GM12878 (cell line): ENCODE data around the gene ESRP2. TPM values are rescaled to one million over a fixed set of nuclear protein-coding genes. Genes with fewer than 3 reads are reported as not detected.
A peak's percentile ranks its signal among the peaks of the same experiment; 100 is the strongest.

Experiments
- ATAC-seq: fragments of 200-7000 bp; cut with Tn5 transposase; 3 replicates; pipeline ENCODE4 v1.9.1; 2020; ENCODE audit warnings: mild to moderate bottlenecking, moderate library complexity
- BruUV-seq: library from RNA; stranded (reverse); fragments of 400-500 nt; replicated peaks from 2 replicates; lab custom pipeline; 2021; lab: Mats Ljungman, UMichigan
- CTCF ChIA-PET: fragments of 300-600 bp; sonication (Branson Sonifier 250); formaldehyde crosslinking; extraction: SDS; loops from one replicate; lab custom pipeline; 2021; ENCODE audit warnings: inconsistent platforms; lab: Yijun Ruan, JAX
- POLR2A ChIA-PET: fragments of 350-600 bp; formaldehyde crosslinking; extraction: SDS; loops from one replicate; lab custom pipeline; 2021; ENCODE audit warnings: inconsistent platforms; lab: Charles Lee
- RAD21 ChIA-PET: fragments of 300-600 bp; sonication (Branson Sonifier 250); formaldehyde crosslinking; loops from one replicate; lab custom pipeline; 2023; ENCODE audit warnings: antibody characterized with exemption; ENCODE audit not compliant: unreplicated experiment; lab: Charles Lee
- SMC1A ChIA-PET: fragments of 300-600 bp; sonication (Branson Sonifier 250); formaldehyde crosslinking; loops from one replicate; lab custom pipeline; 2023; ENCODE audit not compliant: unreplicated experiment, uncharacterized antibody; lab: Charles Lee
- DNase-seq: peaks from one replicate; pipeline ENCODE4 v3.0.0-alpha.2; 2011; ENCODE audit warnings: low read depth, low spot score
- FAIRE-seq: peaks from 3 replicates; lab custom pipeline; 2011; peaks lifted over from hg19 to GRCh38; lab: Jason Lieb, UNC
- H2AFZ ChIP-seq: 2 replicates; pipeline ENCODE4 v1.6.0; 2011; ENCODE audit warnings: low read depth, low read length, control low read depth; ENCODE audit not compliant: control insufficient read depth
- H3K27ac ChIP-seq: 2 replicates; pipeline ENCODE4 v1.5.1; 2011; ENCODE audit warnings: control low read depth; ENCODE audit not compliant: control insufficient read depth, insufficient read depth
- H3K27me3 ChIP-seq, 2 experiments: replicated peaks in 1 of 2; 2 replicates each; pipeline versions ENCODE4 v1.6.0 to v1.6.1; 2011; ENCODE audit warnings: low read length in 1 of 2; ENCODE audit not compliant: control insufficient read depth in 2 of 2, insufficient read depth in 2 of 2
- H3K36me3 ChIP-seq, 2 experiments: 2 replicates each; pipeline ENCODE4 v1.5.1; 2011; ENCODE audit warnings: low read length in 1 of 2; ENCODE audit not compliant: control insufficient read depth in 2 of 2, insufficient read depth in 2 of 2
- H3K4me1 ChIP-seq: 2 replicates; pipeline ENCODE4 v1.6.1; 2011; ENCODE audit warnings: mild to moderate bottlenecking, low read length, moderate library complexity, mixed read lengths; ENCODE audit not compliant: control insufficient read depth, insufficient read depth
- H3K4me2 ChIP-seq: 2 replicates; pipeline ENCODE4 v1.6.0; 2011; ENCODE audit warnings: control low read depth; ENCODE audit not compliant: control insufficient read depth, insufficient read depth
- H3K4me3 ChIP-seq: fragments of 200-600 bp; sonication (generic); 2 replicates; pipeline ENCODE4 v1.5.1; 2016
- H3K79me2 ChIP-seq: 2 replicates; pipeline ENCODE4 v1.6.0; 2011; ENCODE audit warnings: low read length; ENCODE audit not compliant: control insufficient read depth, insufficient read depth
- H3K9ac ChIP-seq: 2 replicates; pipeline ENCODE4 v1.8.0; 2011; ENCODE audit warnings: low read length, control low read depth, mixed read lengths; ENCODE audit not compliant: control insufficient read depth, insufficient read depth
- H3K9me3 ChIP-seq: replicated peaks from 3 replicates; pipeline ENCODE4 v1.5.1; 2011; ENCODE audit warnings: mild to moderate bottlenecking, low read length; ENCODE audit not compliant: control insufficient read depth, insufficient read depth
- H4K20me1 ChIP-seq: 2 replicates; pipeline ENCODE4 v1.6.0; 2011; ENCODE audit not compliant: control insufficient read depth, insufficient read depth
- BCL3 ChIP-seq: IDR thresholded peaks from 2 replicates; pipeline ENCODE4 v1.6.1; 2011; ENCODE audit warnings: borderline replicate concordance, low read depth, mild to moderate bottlenecking, moderate library complexity, low read length; ENCODE audit not compliant: insufficient read depth, poor library complexity, severe bottlenecking
- CBFB ChIP-seq: IDR thresholded peaks from 2 replicates; pipeline ENCODE4 v1.6.1; 2016; ENCODE audit warnings: antibody characterized with exemption, low read depth
- CEBPZ ChIP-seq: fragments of 150-350 bp; IDR thresholded peaks from 2 replicates; pipeline ENCODE4 v1.6.1; 2016; ENCODE audit warnings: low read depth, low read length
- EED ChIP-seq: sonication (generic); IDR thresholded peaks from 2 replicates; pipeline ENCODE4 v1.6.1; 2016; ENCODE audit warnings: antibody characterized with exemption, low read depth
- FOS ChIP-seq: IDR thresholded peaks from 3 replicates; pipeline ENCODE4 v1.6.1; 2011; ENCODE audit warnings: borderline replicate concordance; ENCODE audit not compliant: insufficient read length; ENCODE audit errors: extremely low read depth
- IKZF2 ChIP-seq, 2 experiments: fragments of 450-650 bp; IDR thresholded peaks; 2 replicates each; pipeline ENCODE4 v1.6.1; 2017; ENCODE audit warnings: mild to moderate bottlenecking in 2 of 2, moderate library complexity in 2 of 2
- MEF2B ChIP-seq: fragments of 450-650 bp; IDR thresholded peaks from 2 replicates; pipeline ENCODE4 v1.6.1; 2018; ENCODE audit warnings: mild to moderate bottlenecking, moderate library complexity; ENCODE audit not compliant: partially characterized antibody, poor library complexity, severe bottlenecking
- MLLT1 ChIP-seq: fragments of 450-650 bp; IDR thresholded peaks from 2 replicates; pipeline ENCODE4 v1.6.1; 2016; ENCODE audit warnings: mild to moderate bottlenecking
- MTA3 ChIP-seq: IDR thresholded peaks from 2 replicates; pipeline ENCODE4 v1.6.1; 2012; ENCODE audit warnings: low read length, inconsistent platforms, borderline replicate concordance
- MYC ChIP-seq: IDR thresholded peaks from 2 replicates; pipeline ENCODE4 v1.6.1; 2011; ENCODE audit warnings: mild to moderate bottlenecking, low read length, moderate library complexity, inconsistent platforms; ENCODE audit not compliant: insufficient read depth, insufficient replicate concordance, insufficient read length, severe bottlenecking
- NR2F1 ChIP-seq: fragments of 450-650 bp; conservative IDR thresholded peaks from 2 replicates; pipeline ENCODE4 v1.6.1; 2017; ENCODE audit warnings: mild to moderate bottlenecking
- RUNX3 ChIP-seq: IDR thresholded peaks from 2 replicates; pipeline ENCODE4 v1.6.1; 2012; ENCODE audit warnings: low read length, inconsistent platforms
- TBL1XR1 ChIP-seq: IDR thresholded peaks from 2 replicates; pipeline ENCODE4 v1.6.1; 2012; ENCODE audit warnings: low read depth, low read length, improper control_type of control experiment
- ZNF207 ChIP-seq: fragments of 450-650 bp; IDR thresholded peaks from 2 replicates; pipeline ENCODE4 v1.6.1; 2014; ENCODE audit warnings: antibody characterized with exemption, mild to moderate bottlenecking, borderline replicate concordance
- WGBS: methylation state at CpG from one replicate; pipeline ENCODE4 v1.1.6; 2016; ENCODE audit warnings: low lambda C conversion rate; ENCODE audit not compliant: insufficient replicate concordance, insufficient coverage; ENCODE audit errors: missing lambda C conversion rate; 5-methylcytosine and 5-hydroxymethylcytosine counted together
- in situ Hi-C: fragments of 300-500 bp; cut with MboI; formaldehyde crosslinking; loops from 9 replicates; pipeline ENCODE4 v1.14.3; 2018; ENCODE audit warnings: mixed read lengths
- intact Hi-C: fragments of 100-400 bp; cut with micrococcal nuclease; formaldehyde crosslinking; loops from one replicate; pipeline ENCODE4 v1.14.2; 2022; ENCODE audit not compliant: unreplicated experiment
- polyA plus RNA-seq, 11 experiments: library from polyadenylated mRNA; depleted of rRNA in 4 of 11; unstranded in 6 of 11; stranded (reverse) in 5 of 11; fragments of >200 nt; fragmentation: Nextera tagmentation in 4 of 11; fragmentation: Illumina TruSeq in 1 of 11; extraction: Ambion mirVana in 4 of 11; extraction: Trizol in 1 of 11; gene quantifications; 1 replicate in 1 of 11; 2 replicates in 10 of 11; pipeline versions ENCODE4 v1.2.1 to v1.2.3, GENCODE V29; 2011 to 2016; ENCODE audit warnings: inconsistent platforms in 2 of 11, missing spikeins in 2 of 11, low read depth in 1 of 11
- total RNA-seq, 4 experiments: library from RNA; depleted of rRNA in 3 of 4; stranded (reverse); fragments of >200 nt in 3 of 4; fragmentation: Illumina TruSeq in 1 of 4; extraction: Trizol in 1 of 4; gene quantifications; 2 replicates each; pipeline versions ENCODE4 v1.2.1 to v1.2.3, GENCODE V29; 2013 to 2021

ESRP2 gene
- total and polyA plus RNA-seq, 10 of the 15 experiments (the other 5 are each of a cell fraction or from before 2014, with no cell fraction given) = 0.04 to 0.64 (median 0.08) TPM; not detected in 3

- no peaks in the 10 kb centered on the region for H4K20me1 ChIP-seq
- H3K4me3 ChIP-seq = peak overlapping the region; percentile 23; the same call in 1 of the 2 replicates
- peaks cover 58% of the 10 kb centered on the region for H3K79me2 ChIP-seq
- ChIA-PET POLR2A (interaction anchor here (0.6 to 11.1 kb wide), 17 partner anchors 8 to 199 kb away, joined by 3 to 177 read pairs (median 4); partner anchors contain the start of genes NFATC3, PRMT7, SLC7A6 and SLC7A6OS), SMC1A (interaction anchor here (0.5 to 16.5 kb wide), 15 partner anchors 8 to 187 kb away, joined by 3 to 253 read pairs (median 4); partner anchors contain the start of genes PRMT7, SLC7A6 and SLC7A6OS), CTCF (interaction anchor here (0.8 to 5.2 kb wide), 12 partner anchors 8 to 101 kb away, joined by 3 to 126 read pairs (median 4); partner anchors contain the start of genes PRMT7, SLC7A6 and SLC7A6OS), RAD21 (interaction anchor here (1.0 to 4.8 kb wide), 14 partner anchors 8 to 186 kb away, joined by 3 to 97 read pairs (median 7); partner anchors contain the start of genes PRMT7, SLC7A6 and SLC7A6OS)
- DNase-seq = no peak
- no peaks in the 10 kb centered on the region for H3K9me3 ChIP-seq
- H3K4me2 ChIP-seq = peak overlapping the region; percentile 77
- no peak for FAIRE-seq
- ATAC-seq = peak; percentile 68
- WGBS = 13% methylated on average over 9 of the region's 9 CpGs
- in situ Hi-C loops (no loop called here), intact Hi-C loops (no loop called here)
- H3K27ac ChIP-seq = peak overlapping the region; percentile 91
- H3K4me1 ChIP-seq = peaks cover 70% of the 10 kb centered on the region
- H3K9ac ChIP-seq = peak overlapping the region; percentile 56
- BruUV-seq = no TSS peak
- no peak overlapping the region; the same call in 1 of the 2 replicates for H2AFZ ChIP-seq
- TF ChIP-seq EED (peak; percentile 21; the same call in 1 of the 2 replicates), BCL3 (no peak), MLLT1 (no peak), ZNF207 (no peak), CBFB (0 out of 2 replicates have a peak, but pooled peaks have one; percentile 19), MYC (no peak), CEBPZ (no peak), IKZF2 (IDR thresholded peaks at IDR 0.05) (peak in 1 of 2 experiments; percentile 9; a peak in 1 of 4 replicates), TBL1XR1 (0 out of 2 replicates have a peak, but pooled peaks have one; percentile 16), MTA3 (no peak), FOS (no peak), RUNX3 (peak; percentile 80), NR2F1 (peak; percentile 56; the same call in 1 of the 2 replicates), MEF2B (peak; percentile 50)
- no peaks in the 10 kb centered on the region for H3K27me3 ChIP-seq
- H3K36me3 ChIP-seq = peaks cover 15% of the 10 kb centered on the region in 2 experiments
Observed at GRCh38 chr16:68283801-68284598, 48.1 kb upstream of the ESRP2 start.
